HepG2 (cell line): ENCODE results near the gene CHTF8. TPM values are rescaled to one million over a fixed set of nuclear protein-coding genes. Genes with fewer than 3 reads are reported as not detected.

Experiments
- AFF4 ChIP-seq: sonication (generic); formaldehyde crosslinking; IDR thresholded peaks from 2 replicates; pipeline ENCODE4 v1.4.0; 2020; ENCODE audit warnings: missing genetic modification reagents
- ARHGAP35 ChIP-seq: sonication (generic); formaldehyde crosslinking; IDR thresholded peaks from 2 replicates; pipeline ENCODE4 v1.9.0; 2022; ENCODE audit warnings: mild to moderate bottlenecking, inconsistent platforms, moderate library complexity, missing genetic modification reagents, borderline replicate concordance
- CAMTA2 ChIP-seq: sonication (generic); formaldehyde crosslinking; IDR thresholded peaks from 2 replicates; pipeline ENCODE4 v1.4.0; 2020; ENCODE audit warnings: mild to moderate bottlenecking, missing genetic modification reagents, borderline replicate concordance
- CENPX ChIP-seq: sonication (generic); formaldehyde crosslinking; IDR thresholded peaks from 2 replicates; pipeline ENCODE4 v1.9.0; 2021; ENCODE audit warnings: mild to moderate bottlenecking, missing genetic modification reagents, moderate library complexity
- CTCF ChIP-seq: sonication (generic); formaldehyde crosslinking; IDR thresholded peaks from 2 replicates; pipeline ENCODE4 v1.5.0; 2020; ENCODE audit warnings: mild to moderate bottlenecking, missing genetic modification reagents, moderate library complexity
- GATA4 ChIP-seq: sonication (generic); IDR thresholded peaks from 2 replicates; pipeline ENCODE4 v1.6.1; 2016; ENCODE audit warnings: antibody characterized with exemption, low read depth, borderline replicate concordance
- GMEB1 ChIP-seq: sonication (generic); formaldehyde crosslinking; IDR thresholded peaks from 2 replicates; pipeline ENCODE4 v1.5.1; 2020; ENCODE audit warnings: missing genetic modification reagents, mild to moderate bottlenecking, borderline replicate concordance
- KLF16 ChIP-seq, 2 experiments: sonication (generic) in 1 of 2; formaldehyde crosslinking in 1 of 2; IDR thresholded peaks; 2 replicates each; pipeline versions ENCODE4 v1.6.1 to v1.8.0; 2016 to 2023; ENCODE audit warnings: missing genetic modification reagents in 2 of 2, missing compliant biosample characterization in 1 of 2
- RCOR2 ChIP-seq: IDR thresholded peaks from 2 replicates; pipeline ENCODE4 v1.6.1; 2016; ENCODE audit warnings: missing biosample characterization, missing genetic modification reagents
- SOX6 ChIP-seq, 2 experiments: fragments of 450-650 bp in 1 of 2; sonication (generic) in 1 of 2; formaldehyde crosslinking in 1 of 2; IDR thresholded peaks; 2 replicates each; pipeline versions ENCODE4 v1.4.0 to v1.6.1; 2017 to 2020; ENCODE audit warnings: antibody characterized with exemption in 1 of 2, mild to moderate bottlenecking in 1 of 2, missing genetic modification reagents in 1 of 2
- SRY ChIP-seq: sonication (generic); formaldehyde crosslinking; IDR thresholded peaks from 2 replicates; pipeline ENCODE4 v1.8.0; 2022; ENCODE audit warnings: mild to moderate bottlenecking, missing genetic modification reagents
- TSC22D2 ChIP-seq: sonication (generic); formaldehyde crosslinking; IDR thresholded peaks from 2 replicates; pipeline ENCODE4 v1.5.1; 2020; ENCODE audit warnings: missing genetic modification reagents, mild to moderate bottlenecking, borderline replicate concordance
- ZFP82 ChIP-seq: sonication (generic); formaldehyde crosslinking; IDR thresholded peaks from 2 replicates; pipeline ENCODE4 v1.5.1; 2020; ENCODE audit warnings: mild to moderate bottlenecking, missing genetic modification reagents, borderline replicate concordance
- ZNF232 ChIP-seq: sonication (generic); formaldehyde crosslinking; IDR thresholded peaks from 2 replicates; pipeline ENCODE4 v1.4.0; 2020; ENCODE audit warnings: missing genetic modification reagents, borderline replicate concordance
- ZNF564 ChIP-seq: sonication (generic); formaldehyde crosslinking; IDR thresholded peaks from 2 replicates; pipeline ENCODE4 v1.8.1; 2023; ENCODE audit warnings: mild to moderate bottlenecking, missing genetic modification reagents
- polyA plus RNA-seq, 8 experiments: library from polyadenylated mRNA; depleted of rRNA in 3 of 8; stranded (reverse) in 7 of 8; unstranded in 1 of 8; fragments of >200 nt; fragmentation: Illumina TruSeq in 4 of 8; extraction: Trizol in 4 of 8; gene quantifications; 2 replicates each; pipeline versions ENCODE4 v1.2.1 to v1.2.3, GENCODE V29; 2011 to 2016; ENCODE audit warnings: low read depth in 4 of 8, missing spikeins in 1 of 8, mixed read lengths in 1 of 8; ENCODE audit not compliant: insufficient read depth in 1 of 8
- total RNA-seq, 5 experiments: library from RNA; depleted of rRNA; stranded (reverse); fragments of >200 nt; fragmentation: Illumina TruSeq; extraction: Trizol; gene quantifications; 2 replicates each; pipeline ENCODE4 v1.2.3, GENCODE V29; 2016; ENCODE audit warnings: low read depth in 1 of 5

CHTF8 gene
- total and polyA plus RNA-seq, 2 of the 13 experiments (the other 11 are each of a cell fraction or from before 2014, with no cell fraction given) = 37.2 to 67.5 TPM

GRCh38 chr16:69105501-69106361, 26.7 kb downstream of the CHTF8 start, which contains the start of gene HAS3 (continued):
- TF ChIP-seq TSC22D2 (CRISPR knock-in tag) (no peak), CAMTA2 (CRISPR knock-in tag) (no peak), KLF16 (CRISPR knock-in tag; IDR thresholded peaks at IDR 0.05) (no peak), GATA4 (no peak), ARHGAP35 (CRISPR knock-in tag) (peak; percentile 46; the same call in 1 of the 2 replicates), SRY (CRISPR knock-in tag) (peak; percentile 53; the same call in 1 of the 2 replicates), GMEB1 (no peak), ZNF564 (CRISPR knock-in tag) (no peak), ZFP82 (CRISPR knock-in tag) (no peak), CTCF (CRISPR knock-in tag) (peak; percentile 69), SOX6 (IDR thresholded peaks at IDR 0.05) (no peak), SOX6 (CRISPR knock-in tag; IDR thresholded peaks at IDR 0.05) (peak; percentile 39; the same call in 1 of the 2 replicates), AFF4 (CRISPR knock-in tag) (no peak), RCOR2 (CRISPR knock-in tag) (no peak), ZNF232 (CRISPR knock-in tag) (peak; percentile 64; the same call in 1 of the 2 replicates), CENPX (CRISPR knock-in tag) (no peak)
- TF ChIP-seq, all 625 proteins: peak for 86
